K562 (cell line): ENCODE measurements around the gene CYP2A6. TPM values are rescaled to one million over a fixed set of nuclear protein-coding genes. Genes with fewer than 3 reads are reported as not detected.

Source experiments
- ARID1B ChIP-seq: fragments of 450-650 bp; IDR thresholded peaks from 2 replicates; pipeline ENCODE4 v1.6.1; 2016; ENCODE audit warnings: antibody characterized with exemption, mild to moderate bottlenecking, inconsistent platforms
- DIDO1 ChIP-seq: fragments of 450-650 bp; IDR thresholded peaks from 2 replicates; pipeline ENCODE4 v1.6.1; 2016; ENCODE audit warnings: low read depth, missing biosample characterization, missing genetic modification characterization
- DPF2 ChIP-seq: fragments of 450-650 bp; IDR thresholded peaks from 2 replicates; pipeline ENCODE4 v1.6.1; 2016
- ETV6 ChIP-seq, 3 experiments: fragments of 150-350 bp in 1 of 3; sonication (generic) in 1 of 3; formaldehyde crosslinking in 1 of 3; IDR thresholded peaks; 2 replicates each; pipeline versions ENCODE4 v1.6.1 to v1.8.0; 2014 to 2022; ENCODE audit warnings: borderline replicate concordance in 2 of 3, low read depth in 2 of 3, antibody characterized with exemption in 1 of 3, low read length in 1 of 3, mild to moderate bottlenecking in 1 of 3, missing genetic modification reagents in 1 of 3
- FOXA3 ChIP-seq, 2 experiments: fragments of 450-650 bp in 1 of 2; sonication (generic) in 1 of 2; formaldehyde crosslinking; IDR thresholded peaks in 1 of 2; conservative IDR thresholded peaks in 1 of 2; 2 replicates each; pipeline versions ENCODE4 v1.4.0 to v1.8.0; 2020 to 2022; ENCODE audit warnings: mild to moderate bottlenecking in 2 of 2, missing genetic modification reagents in 1 of 2
- HNRNPL ChIP-seq: fragments of 200-400 bp; formaldehyde crosslinking; IDR thresholded peaks from 2 replicates; pipeline ENCODE4 v1.6.1; 2017; ENCODE audit warnings: low read depth, mild to moderate bottlenecking, low read length
- KLF1 ChIP-seq: fragments of 450-650 bp; IDR thresholded peaks from 2 replicates; pipeline ENCODE4 v1.6.1; 2016; ENCODE audit warnings: missing genetic modification characterization, missing compliant biosample characterization
- MECOM ChIP-seq: fragments of 250-450 bp; sonication (Bioruptor Pico); IDR thresholded peaks from 2 replicates; pipeline ENCODE4 v1.8.0; 2022; ENCODE audit warnings: inconsistent platforms
- MIER1 ChIP-seq: fragments of 450-650 bp; IDR thresholded peaks from 2 replicates; pipeline ENCODE4 v1.6.1; 2016; ENCODE audit warnings: antibody characterized with exemption, mild to moderate bottlenecking, low read depth
- MTA1 ChIP-seq: fragments of 450-650 bp; IDR thresholded peaks from 2 replicates; pipeline ENCODE4 v1.6.1; 2017; ENCODE audit warnings: borderline replicate concordance
- MTA2 ChIP-seq: fragments of 450-650 bp; IDR thresholded peaks from 2 replicates; pipeline ENCODE4 v1.6.1; 2016; ENCODE audit warnings: low read depth
- NCOA4 ChIP-seq: fragments of 450-650 bp; IDR thresholded peaks from 2 replicates; pipeline ENCODE4 v1.6.1; 2018; ENCODE audit warnings: mild to moderate bottlenecking; ENCODE audit not compliant: partially characterized antibody
- NFIX ChIP-seq: fragments of 250-450 bp; sonication (Bioruptor Pico); IDR thresholded peaks from 2 replicates; pipeline ENCODE4 v1.4.0; 2020; ENCODE audit warnings: low read depth, mild to moderate bottlenecking, moderate library complexity
- NFYB ChIP-seq: IDR thresholded peaks from 2 replicates; pipeline ENCODE4 v1.6.1; 2011; ENCODE audit warnings: mild to moderate bottlenecking, moderate library complexity; ENCODE audit not compliant: insufficient read length; ENCODE audit errors: extremely low read depth
- NR0B1 ChIP-seq: fragments of 450-650 bp; IDR thresholded peaks from one replicate; pipeline ENCODE4 v1.6.1; 2018; ENCODE audit warnings: mild to moderate bottlenecking, moderate library complexity; ENCODE audit not compliant: partially characterized antibody
- NR1H2 ChIP-seq: sonication (generic); formaldehyde crosslinking; IDR thresholded peaks from 2 replicates; pipeline ENCODE4 v1.4.0; 2020; ENCODE audit warnings: mild to moderate bottlenecking, missing genetic modification reagents
- PATZ1 ChIP-seq: fragments of 250-450 bp; sonication (Bioruptor Pico); IDR thresholded peaks from 2 replicates; pipeline ENCODE4 v1.5.0; 2020; ENCODE audit warnings: mild to moderate bottlenecking, borderline replicate concordance
- PCBP1 ChIP-seq: fragments of 200-400 bp; formaldehyde crosslinking; IDR thresholded peaks from 2 replicates; pipeline ENCODE4 v1.6.1; 2018; ENCODE audit warnings: mild to moderate bottlenecking, low read depth, low read length; ENCODE audit not compliant: poor library complexity, severe bottlenecking
- POLR2AphosphoS2 ChIP-seq: IDR thresholded peaks from 2 replicates; pipeline ENCODE4 v1.6.1; 2012; ENCODE audit warnings: low read length, improper control_type of control experiment
- POLR2G ChIP-seq: fragments of 200-400 bp; formaldehyde crosslinking; IDR thresholded peaks from 2 replicates; pipeline ENCODE4 v1.6.1; 2017; ENCODE audit warnings: low read depth, mild to moderate bottlenecking, antibody characterized with exemption, low read length, moderate library complexity
- RFX5 ChIP-seq: IDR thresholded peaks from 2 replicates; pipeline ENCODE4 v1.6.1; 2011; ENCODE audit warnings: low read depth, mild to moderate bottlenecking, improper control_type of control experiment, low read length
- SP1 ChIP-seq: sonication (generic); formaldehyde crosslinking; IDR thresholded peaks from 2 replicates; pipeline ENCODE4 v1.8.1; 2022; ENCODE audit warnings: mild to moderate bottlenecking, missing genetic modification reagents
- SRSF7 ChIP-seq: fragments of 200-400 bp; formaldehyde crosslinking; optimal IDR thresholded peaks from 2 replicates; pipeline ENCODE3; 2017; ENCODE audit warnings: mild to moderate bottlenecking, low read depth, low read length
- TFAM ChIP-seq: fragments of 250-450 bp; sonication (Bioruptor Pico); conservative IDR thresholded peaks from 2 replicates; pipeline ENCODE4 v1.5.0; 2021; ENCODE audit warnings: mild to moderate bottlenecking, moderate library complexity
- ZNF133 ChIP-seq: fragments of 250-450 bp; sonication (Bioruptor Pico); IDR thresholded peaks from 2 replicates; pipeline ENCODE4 v1.4.0; 2020; ENCODE audit warnings: mild to moderate bottlenecking
- ZNF282 ChIP-seq: sonication (generic); formaldehyde crosslinking; IDR thresholded peaks from 2 replicates; pipeline ENCODE4 v1.8.1; 2023; ENCODE audit warnings: missing genetic modification reagents
- ZNF57 ChIP-seq: fragments of 450-650 bp; formaldehyde crosslinking; IDR thresholded peaks from 2 replicates; pipeline ENCODE4 v1.4.0; 2020; ENCODE audit warnings: mild to moderate bottlenecking, moderate library complexity
- ZZZ3 ChIP-seq: fragments of 450-650 bp; IDR thresholded peaks from 2 replicates; pipeline ENCODE4 v1.6.1; 2016; ENCODE audit warnings: antibody characterized with exemption, mild to moderate bottlenecking, moderate library complexity
- polyA plus RNA-seq, 8 experiments: library from polyadenylated mRNA; depleted of rRNA in 4 of 8; stranded (reverse) in 5 of 8; unstranded in 3 of 8; fragments of >200 nt; fragmentation: Nextera tagmentation in 2 of 8; fragmentation: Illumina TruSeq in 1 of 8; extraction: Ambion mirVana in 2 of 8; extraction: Trizol in 1 of 8; gene quantifications; 2 replicates each; pipeline versions ENCODE4 v1.2.1 to v1.2.3, GENCODE V29; 2011 to 2014; ENCODE audit warnings: inconsistent platforms in 1 of 8, missing spikeins in 1 of 8
- total RNA-seq, 7 experiments: library from RNA; depleted of rRNA in 6 of 7; stranded (reverse); fragments of >200 nt in 6 of 7; fragmentation: Illumina TruSeq in 2 of 7; extraction: Trizol in 2 of 7; gene quantifications; 2 replicates each; pipeline versions ENCODE4 v1.2.1 to v1.2.3, GENCODE V29; 2011 to 2021; ENCODE audit warnings: low replicate concordance in 1 of 7

Gene CYP2A6
- total and polyA plus RNA-seq, 9 of the 15 experiments (the other 6 are each of a cell fraction or from before 2014, with no cell fraction given) = 0.31 TPM; not detected in 8

- no peak for TF ChIP-seq PCBP1
- peak; percentile 60; the same call in 1 of the 2 replicates for TF ChIP-seq MIER1
- no peak for TF ChIP-seq FOXA3 (CRISPR knock-in tag; conservative IDR thresholded peaks at IDR 0.05 in 1 of 2, IDR thresholded peaks at IDR 0.05 in 1 of 2)
- TF ChIP-seq ZNF57 (CRISPR knock-in tag) = no peak
- no peak for TF ChIP-seq ZZZ3
- TF ChIP-seq DPF2 = peak; percentile 81
- peak; percentile 75 for TF ChIP-seq POLR2G
- TF ChIP-seq HNRNPL = 0 out of 2 replicates have a peak, but pooled peaks have one; percentile 38
- TF ChIP-seq NFYB = no peak
- no peak for TF ChIP-seq NR1H2 (CRISPR knock-in tag)
- TF ChIP-seq KLF1 = no peak
- no peak for TF ChIP-seq ZNF133
- TF ChIP-seq ETV6 (IDR thresholded peaks at IDR 0.05; ENCODE audit: borderline replicate concordance in 1 of 2, low read depth in 2 of 2, low read length in 1 of 2) = no peak
- no peak for TF ChIP-seq ETV6 (CRISPR knock-in tag; IDR thresholded peaks at IDR 0.05; ENCODE audit: borderline replicate concordance)
- TF ChIP-seq POLR2AphosphoS2 = no peak
- no peak for TF ChIP-seq ZNF282 (CRISPR knock-in tag)
- no peak for TF ChIP-seq MTA1
- no peak for TF ChIP-seq RFX5
- peak; percentile 26 for TF ChIP-seq NCOA4
- no peak; the same call in 1 of the 2 replicates for TF ChIP-seq SP1 (CRISPR knock-in tag)
- no peak for TF ChIP-seq MECOM
- no peak for TF ChIP-seq NR0B1
- no peak for TF ChIP-seq MTA2
- TF ChIP-seq PATZ1 = no peak
- peak; percentile 53; the same call in 1 of the 2 replicates for TF ChIP-seq ARID1B
- no peak for TF ChIP-seq NFIX
- TF ChIP-seq TFAM = no peak
- TF ChIP-seq DIDO1 (tag) = no peak
- TF ChIP-seq SRSF7 = no peak
These were observed 52.1 kb downstream of the CYP2A6 start (continued) for GRCh38 chr19:40797963-40798682.
